NCI-H2227 treated with DMSO at 0.1 percent for 48 hours (cell line): ENCODE results near the gene AP4B1.

Experiments
- DNase-seq: peaks from one replicate; lab custom pipeline; 2025; lab: John Stamatoyannopoulos, UW

The AP4B1 gene

DNA sequence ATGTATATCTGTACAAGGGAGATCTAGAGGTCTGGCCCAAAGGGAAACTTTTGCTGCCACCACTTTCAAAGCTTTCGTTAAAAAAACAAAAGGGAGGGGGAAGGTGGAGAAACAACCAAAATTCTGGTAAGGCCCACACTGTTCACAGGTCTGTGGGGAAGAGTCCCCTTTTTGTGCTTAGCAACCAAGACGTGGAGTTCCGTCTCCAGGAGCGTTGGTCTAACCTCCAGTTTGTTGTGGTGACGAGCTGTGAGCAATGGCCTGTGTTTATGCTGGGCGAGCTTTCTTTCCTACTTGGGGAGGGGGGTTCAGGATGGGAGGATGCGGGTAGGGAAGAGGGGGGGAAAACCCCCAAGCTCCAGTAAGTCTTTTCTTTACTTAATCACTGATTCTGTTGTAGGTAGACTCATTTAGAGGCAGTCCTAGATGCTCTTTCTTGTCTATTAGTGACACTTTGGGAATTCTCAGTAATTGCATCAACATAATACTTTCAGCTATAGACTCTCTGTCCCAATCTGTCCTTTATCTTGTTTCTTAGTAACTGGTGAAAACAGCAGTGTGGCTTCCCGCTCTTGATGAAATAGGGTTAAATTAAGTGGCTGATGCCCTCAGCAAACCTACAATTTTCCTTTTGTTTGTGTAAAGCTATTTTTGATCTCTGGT is 26.0 kb upstream of the AP4B1 start:
- peak; percentile 84 for DNase-seq

DNA sequence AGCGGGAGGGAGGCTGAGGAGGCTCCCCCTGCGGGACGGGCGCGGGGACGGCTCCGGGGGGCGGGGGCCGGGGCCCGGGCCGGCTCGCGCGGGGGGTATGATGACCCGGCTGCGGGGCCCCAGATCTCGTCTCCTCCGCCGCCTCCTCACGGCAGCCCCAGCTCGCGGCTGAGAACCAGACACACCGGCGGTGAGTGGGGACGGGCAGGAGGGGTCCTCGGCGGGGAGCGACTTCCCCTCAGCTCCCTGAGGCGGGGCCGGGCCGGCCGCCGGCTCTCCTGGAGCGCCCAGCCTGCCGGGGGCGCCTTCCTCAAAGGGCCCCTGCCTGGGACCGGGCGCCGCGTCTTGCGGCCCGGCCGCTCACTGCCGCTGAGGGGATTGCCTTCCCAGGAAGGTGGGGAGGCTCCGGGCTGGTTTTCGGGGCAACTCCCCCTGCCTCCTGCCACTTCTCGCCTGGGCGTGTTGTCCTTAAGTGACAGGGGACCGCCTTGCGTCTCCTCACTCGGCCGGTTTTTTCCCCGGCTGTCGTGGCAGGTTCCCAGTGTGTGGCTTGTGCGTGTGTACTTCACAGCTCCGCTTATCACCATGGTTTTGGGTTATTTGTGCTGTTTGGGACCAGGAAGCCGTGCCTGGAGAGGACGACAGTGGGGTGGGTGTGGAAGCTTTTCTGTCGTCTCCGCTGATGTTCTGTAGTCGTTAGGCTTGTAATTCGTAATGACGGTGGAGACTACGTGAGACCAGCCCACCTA is 25.3 kb upstream of the AP4B1 start:
- no peak for DNase-seq

DNA sequence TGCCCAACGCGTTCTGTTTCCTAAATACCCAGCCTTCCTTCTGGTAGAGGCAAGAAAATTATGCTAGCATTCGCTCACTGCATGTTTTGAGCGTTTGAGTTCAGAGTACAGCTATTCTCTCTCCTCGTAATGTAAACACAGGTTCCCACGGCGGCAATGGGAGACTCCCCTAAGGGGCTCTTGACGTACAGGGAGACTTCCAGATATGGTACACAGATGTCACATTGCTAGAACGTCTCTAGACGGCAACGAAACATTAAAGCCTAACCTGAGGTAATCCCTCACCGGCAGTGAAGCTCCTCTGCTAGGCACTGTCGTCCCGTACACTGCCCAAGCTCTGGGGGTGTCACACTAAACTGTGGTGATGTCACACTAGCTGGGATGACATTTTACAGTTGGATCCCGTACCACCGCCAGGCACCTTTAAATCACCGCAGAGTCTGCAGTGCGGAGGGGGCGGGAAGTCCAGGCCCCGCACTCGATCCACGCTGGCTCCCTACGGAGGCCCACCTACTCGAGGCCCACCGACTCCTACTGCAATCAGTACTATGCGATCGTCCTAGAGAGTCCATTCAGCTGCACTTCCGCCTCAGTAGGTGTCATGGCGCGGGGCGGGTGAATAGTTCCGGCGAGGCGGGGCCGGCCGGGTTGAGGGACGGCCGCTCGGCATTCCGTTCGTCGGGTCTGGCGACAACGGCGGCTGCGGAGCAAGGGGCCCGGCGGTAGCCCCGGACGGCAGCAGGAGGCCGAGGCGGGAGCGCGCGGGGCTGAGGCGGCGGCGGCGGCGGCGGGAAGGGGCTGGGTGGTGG is 24.5 kb upstream of the AP4B1 start, which contains the start of gene HIPK1:
HIPK1 (plus strand) TSS at position 384 of the 809 bp plus-strand sequence.
- DNase-seq: peak; percentile 93

DNA sequence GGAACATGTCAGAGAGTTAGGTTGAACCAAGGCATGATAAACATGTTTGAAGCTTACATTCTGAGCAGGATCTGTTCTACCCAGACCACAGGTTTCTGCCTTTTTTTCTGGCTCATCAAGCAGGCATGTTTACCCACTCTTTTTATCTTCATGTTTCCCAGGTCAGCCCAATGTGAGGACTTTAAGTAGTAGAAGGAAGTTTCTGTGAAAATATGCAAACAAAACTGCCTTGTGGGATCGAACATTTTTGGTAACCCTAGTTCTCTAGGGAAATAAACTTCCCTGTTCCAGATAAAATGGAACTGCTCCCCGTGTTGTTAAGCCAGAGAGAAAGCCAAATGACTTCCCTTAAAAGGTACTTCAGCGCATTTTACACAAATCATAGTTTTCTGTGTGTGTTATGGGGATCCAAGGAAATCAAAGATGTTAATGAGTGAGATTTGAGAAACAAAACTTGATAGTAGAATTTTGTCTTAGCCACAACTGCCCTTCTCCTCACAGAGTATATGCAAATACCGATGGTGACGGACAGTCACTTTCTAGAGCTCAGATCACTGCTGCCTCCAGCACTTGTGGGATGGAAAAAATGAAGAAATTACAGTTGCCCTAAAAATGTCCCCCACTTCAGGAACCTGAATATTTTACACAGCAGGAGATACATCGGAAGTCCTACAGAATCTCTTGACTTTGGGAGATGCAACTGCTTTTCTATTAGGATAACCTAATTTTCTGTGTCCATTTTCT is 23.8 kb upstream of the AP4B1 start:
- DNase-seq: no peak

DNA sequence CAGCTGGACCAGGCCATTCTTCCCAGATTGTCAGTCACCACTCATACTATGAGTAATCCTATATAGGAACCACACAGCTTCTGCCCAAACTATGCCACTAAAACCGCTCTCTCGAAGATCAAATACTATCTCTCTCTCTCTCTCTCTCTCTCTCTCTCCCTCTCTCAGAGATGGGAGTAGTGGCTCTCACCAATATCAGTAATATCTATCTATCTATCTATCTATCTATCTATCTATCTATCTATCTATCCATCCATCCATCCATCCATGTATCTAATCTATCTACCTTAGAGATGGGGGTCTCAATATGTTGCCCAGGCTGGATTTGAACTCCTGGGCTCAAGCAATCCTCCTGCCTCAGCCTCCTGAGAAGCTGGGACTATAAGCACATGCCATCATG is 19.9 kb upstream of the AP4B1 start:
- no peak for DNase-seq

DNA sequence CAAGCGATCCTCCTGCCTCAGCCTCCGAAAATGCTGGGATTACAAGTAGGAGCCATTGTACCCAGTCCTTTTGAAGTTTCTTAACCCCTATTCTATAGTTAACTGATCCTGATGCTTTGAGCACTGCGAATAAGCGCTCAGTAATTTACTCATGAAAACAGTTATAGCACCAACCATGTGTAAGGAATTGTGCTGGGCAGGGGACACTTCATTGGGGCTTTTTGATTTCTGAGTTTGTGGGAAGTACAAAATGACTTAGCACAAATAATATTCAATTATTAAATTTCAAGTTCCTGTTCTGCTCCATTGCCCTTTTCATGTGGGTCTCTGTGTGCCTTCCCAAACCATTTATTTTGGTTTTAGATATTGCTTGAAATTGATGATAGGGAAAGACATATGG is 18.4 kb upstream of the AP4B1 start:
- no peak for DNase-seq

DNA sequence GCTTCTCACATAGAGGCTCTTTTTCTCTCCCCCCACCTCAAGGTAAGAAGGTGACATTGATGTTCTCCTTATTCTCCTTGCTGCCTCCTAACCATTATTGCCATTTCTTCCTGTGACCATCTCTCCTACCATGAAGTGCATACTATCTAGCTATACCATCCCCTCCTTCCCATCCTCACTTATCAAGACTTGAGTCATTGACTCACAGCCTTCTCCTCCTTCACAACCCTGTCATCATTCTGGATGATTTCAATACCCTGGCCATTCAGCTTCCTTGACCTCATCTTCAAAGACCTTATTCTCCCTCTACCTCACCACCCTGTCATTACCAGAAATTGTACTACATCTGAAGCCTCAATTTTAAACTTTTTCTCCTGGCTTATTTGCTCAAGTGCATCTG is 13.6 kb upstream of the AP4B1 start:
- DNase-seq: peak; percentile 55

DNA sequence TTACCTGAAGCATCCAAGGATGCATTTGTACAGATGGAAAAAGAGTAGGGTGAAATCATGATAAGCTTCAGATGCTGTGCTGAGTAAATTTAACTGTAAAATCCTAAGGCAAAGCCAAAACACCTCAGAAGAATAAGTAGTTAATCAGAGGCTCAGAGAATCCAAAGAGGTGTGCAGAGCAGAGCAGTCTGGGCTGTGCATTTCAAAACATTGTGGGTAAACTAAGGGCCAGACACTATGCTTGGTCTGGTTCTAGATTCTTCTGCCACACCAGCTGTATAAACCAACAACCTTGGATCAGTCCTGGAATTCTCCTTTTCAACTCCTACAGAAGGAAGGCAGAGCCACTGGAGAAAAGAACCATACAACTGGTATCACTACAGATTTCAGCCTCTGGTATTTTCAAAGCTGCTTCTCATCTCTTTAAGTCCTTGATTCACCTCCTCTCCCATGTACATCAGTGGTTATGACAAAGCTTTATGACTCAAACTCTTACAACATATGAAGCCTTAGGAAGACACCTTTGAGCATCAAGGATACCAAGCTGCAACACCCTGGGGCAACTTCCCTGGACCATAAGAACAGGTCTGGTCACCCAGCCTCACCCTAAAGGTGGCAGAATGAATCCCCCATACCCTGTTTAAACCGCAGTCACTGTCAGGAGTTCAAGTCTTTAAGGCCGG is 12.9 kb upstream of the AP4B1 start:
- DNase-seq: no peak

DNA sequence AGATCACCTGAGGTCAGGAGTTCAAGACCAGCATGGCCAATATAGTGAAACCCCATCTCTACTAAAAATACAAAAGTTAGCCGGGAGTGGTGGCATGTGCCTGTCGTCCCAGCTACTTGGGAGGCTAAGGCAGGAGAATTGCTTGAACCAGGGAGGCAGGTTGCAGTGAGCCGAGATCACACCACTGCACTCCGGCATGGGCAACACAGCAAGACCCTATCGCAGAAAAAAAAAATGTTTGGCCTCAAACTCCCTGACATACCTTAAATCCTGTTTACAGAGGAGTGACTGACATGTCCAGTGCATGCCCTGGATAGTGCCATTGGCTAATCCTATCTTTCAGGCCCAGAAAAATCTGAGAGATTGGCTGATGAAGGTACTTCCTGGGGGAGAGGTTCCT is 12.4 kb upstream of the AP4B1 start:
- DNase-seq: no peak

DNA sequence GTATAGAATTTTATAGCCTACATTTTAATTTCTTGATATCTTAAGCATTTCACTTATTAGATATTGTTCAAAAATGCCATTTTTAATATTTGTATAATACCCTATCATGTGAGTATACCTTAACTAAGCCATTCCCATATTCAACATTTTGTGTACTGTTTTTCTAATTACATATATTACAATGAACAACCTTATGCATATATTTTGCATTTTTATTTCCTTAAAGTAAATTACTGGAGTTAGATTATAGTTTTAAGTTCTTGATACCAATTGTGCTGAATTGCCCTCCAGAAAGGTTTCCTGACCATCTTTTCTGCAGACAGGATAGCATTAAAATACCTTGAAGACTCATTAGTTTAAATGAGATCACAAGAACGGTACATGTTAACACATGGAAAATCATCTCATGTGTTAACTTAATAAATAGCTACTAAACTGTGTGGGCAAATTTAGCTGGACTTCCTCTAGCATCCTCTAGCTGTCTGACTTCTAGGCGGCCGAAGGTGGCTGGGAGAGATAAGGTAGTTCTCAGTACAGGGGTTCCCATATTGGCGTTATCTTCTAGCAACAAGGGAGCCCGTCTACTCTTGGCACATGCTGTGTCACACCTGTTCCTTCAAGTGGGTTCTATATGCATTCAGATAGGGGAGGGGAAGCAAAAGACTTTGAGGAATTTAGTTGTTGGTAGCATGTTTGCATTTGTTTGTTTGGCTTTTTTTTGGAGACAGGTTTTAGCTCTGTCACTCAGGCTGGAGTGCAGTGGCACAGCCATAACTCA is 9.5 kb upstream of the AP4B1 start:
- no peak for DNase-seq

DNA sequence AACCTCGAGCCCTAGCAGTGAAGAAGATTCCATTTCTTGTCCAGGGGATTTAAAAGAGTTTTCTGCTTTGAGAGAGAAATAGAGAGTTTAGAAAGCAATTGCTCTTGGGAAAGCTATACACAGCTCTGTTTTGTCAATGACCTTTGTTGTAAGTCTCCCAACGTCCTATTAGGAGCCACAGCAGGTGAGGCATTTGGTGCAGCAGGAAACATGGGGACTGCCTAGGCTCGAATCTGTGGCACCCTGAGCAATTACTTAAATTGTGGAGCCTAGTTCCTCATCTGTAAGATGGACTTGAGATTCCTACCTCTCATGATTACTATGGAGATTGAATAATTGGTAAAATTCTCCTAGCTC is 8.7 kb upstream of the AP4B1 start:
- no peak for DNase-seq

DNA sequence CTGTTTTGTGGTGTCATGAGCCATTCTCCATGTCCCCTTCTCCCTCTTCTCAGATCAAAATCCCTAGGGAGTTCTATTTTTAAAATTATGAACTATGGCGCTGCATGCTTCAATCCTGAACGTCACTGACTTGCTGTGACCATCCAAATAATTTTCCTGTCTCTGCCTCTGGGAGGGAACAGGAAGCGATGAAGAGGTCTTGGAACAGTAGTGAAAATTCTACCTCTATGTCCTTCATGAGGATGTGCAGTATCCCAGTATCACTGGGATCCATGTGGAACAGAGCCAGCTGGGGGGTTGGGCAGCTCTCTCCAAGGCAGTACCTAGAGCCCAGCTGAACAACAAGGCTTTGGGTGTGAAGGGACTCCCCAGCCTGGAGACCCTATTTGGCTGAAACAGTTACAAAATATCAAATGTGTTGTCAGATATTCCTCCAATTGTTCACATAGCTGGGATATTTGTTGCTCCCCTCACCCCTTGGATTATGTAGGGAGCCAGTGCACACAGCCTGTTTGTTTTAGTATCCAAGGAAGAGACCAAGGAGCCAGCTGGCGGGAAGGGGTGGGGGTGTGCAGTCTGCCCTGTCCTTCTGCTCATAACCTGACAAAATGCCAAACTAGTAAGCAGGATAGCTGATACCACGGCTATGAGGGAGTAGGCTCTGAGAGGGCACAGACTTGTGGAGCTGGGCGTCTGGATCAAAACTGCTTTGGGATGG is 8.2 kb upstream of the AP4B1 start:
- DNase-seq: no peak

DNA sequence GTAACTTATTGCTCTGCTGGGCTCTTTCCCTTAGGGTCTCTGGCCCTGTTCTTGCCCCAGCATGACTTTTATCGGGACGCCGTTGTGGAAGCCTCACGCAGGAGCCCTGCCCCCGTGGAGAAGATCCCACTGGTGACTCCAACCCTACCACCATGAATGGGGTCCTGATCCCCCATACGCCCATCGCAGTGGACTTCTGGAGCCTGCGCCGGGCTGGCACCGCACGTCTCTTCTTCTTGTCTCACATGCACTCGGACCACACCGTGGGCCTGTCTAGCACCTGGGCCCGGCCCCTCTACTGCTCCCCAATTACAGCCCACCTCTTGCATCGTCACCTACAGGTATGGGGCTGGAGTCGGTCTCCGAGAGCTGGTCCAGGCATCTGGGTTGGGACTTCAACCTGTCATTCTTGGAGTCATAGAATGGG is 849 bp upstream of the AP4B1 start:
- no peak for DNase-seq

DNA sequence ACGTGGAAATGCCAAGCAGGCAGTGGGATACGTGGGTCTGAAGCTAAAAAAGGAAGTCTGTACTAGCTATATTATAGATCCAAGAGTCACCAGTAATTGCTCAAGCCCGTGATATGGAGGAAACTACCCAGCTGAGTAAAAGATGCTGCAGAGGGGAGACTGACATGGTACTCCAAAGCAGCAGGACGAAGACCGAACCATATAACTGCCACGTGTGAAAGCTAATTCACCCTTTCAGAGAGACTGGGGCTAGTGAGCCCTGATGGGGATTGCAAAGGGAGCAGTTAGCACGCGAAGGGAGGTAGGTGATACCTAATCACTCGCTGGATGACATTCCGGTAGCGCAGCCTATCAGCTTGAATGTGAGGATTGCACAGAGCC is 316 bp downstream of the AP4B1 start:
- peak; percentile 65 for DNase-seq

DNA sequence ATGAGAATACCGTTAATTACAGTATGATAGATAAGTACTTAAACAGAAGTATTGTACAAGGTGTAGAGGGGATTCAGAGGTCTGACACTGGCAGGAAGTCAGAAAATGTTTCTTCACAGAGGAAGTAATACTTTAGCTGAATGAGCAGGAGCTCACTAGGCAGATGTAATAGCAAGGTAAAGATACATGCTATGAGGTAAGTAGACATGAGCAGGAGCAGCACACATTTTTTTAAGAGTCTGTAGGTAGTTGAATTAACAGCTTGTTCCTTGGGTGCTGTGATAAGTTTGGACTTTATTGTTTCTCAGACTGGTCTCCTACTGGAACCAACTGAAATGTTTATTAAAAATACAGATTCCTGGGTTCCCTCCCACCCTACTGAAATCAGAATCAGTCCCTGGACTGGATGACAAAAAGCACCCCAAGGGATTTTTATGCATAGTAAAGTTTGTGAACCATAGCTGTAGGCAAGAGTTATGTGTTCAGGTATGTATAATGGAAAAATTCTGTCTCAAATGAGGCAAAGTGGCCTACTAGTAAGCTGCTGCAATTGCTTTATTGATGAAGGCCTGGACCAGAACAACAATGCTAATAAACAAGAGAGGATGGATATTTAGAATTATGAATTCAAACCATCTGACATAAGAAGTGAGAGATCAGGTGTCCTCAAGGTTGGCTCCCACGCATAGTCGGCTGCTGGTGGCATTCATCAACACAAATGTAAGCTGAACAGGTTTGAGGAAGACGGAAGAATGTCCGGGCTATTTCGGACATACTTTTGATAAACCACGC is 902 bp downstream of the AP4B1 start:
- DNase-seq: no peak

DNA sequence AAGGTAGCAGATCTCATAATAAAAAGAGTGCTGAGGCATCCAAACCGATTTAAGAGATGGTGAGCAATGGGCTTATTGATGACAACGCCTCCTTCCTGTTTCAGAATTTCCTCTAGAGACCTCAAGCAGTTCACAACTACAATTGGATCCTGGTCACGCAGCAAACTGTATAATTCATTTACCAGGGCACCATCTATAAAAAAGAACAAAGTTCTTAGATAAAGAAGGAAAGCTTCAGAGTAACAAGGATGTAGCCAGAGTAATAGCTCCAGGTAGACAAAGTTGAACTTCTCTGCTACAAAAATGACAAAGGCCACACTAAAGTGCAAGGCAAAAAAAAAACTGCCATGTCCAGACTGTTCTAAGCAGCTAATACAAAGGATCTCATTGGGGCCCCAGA is 3.4 kb downstream of the AP4B1 start:
- DNase-seq: no peak

DNA sequence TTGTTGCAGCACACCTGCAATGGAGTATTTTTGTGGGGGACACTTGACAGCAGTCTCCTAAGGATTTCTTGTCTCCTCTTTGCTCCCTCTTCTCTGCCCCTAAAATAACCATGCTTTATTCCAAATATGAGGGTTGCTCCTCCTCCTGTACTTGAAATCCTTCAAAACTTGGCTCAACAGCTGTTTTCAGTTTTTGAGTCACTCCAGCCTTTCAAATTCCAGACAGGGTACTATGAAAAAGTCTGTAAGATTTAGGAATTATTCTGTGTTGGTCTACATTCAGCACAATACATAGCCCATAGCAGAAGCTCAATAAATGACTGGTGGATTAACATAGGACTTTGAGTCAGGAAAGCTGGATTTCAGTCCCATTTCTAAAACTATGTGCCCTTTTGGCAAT is 5.5 kb downstream of the AP4B1 start:
- no peak for DNase-seq

DNA sequence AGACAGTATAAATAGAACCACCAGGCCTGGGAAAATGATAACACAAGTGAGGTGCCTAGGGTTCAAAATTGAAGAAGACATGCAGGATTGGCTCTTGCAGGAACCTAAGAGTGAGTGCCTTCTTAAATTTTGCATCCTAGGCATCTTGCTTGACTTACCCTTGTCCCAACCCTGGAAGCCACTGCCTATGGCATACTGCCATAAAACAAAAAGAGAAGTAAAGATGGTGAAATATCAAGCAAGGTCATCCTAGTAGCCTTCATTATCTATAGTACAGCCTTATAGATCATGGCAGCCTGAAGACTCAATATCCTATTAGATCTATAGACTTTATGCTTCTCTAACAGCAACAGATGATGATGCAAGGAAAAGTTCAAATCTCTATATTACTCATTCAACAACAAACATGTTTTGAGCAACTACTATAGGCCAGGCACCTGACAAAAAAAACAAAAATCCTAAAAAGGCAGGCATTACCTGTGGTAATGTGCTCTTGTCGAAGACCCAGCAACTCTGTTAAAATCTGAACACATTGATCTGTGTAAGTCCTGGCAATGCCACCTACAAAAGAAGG is 6.3 kb downstream of the AP4B1 start:
- DNase-seq: no peak

DNA sequence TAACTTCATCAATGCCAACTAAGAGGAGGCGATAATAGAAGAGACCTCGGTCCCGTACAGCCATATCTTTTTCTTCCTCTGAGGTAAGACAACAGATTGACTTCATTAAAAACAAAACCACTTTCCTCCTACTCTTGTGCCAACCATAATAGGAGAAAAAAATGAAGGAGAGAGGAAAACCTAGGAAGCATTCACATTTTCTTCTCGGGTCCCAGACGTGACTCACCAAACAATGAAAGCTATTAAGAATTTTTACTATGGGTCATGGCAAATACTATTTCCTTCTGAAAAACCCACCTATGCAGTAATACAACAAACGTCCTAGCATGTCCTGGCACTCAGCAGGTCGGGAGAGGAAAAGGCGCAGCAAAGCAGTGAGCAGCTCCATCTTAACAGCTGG is 8.6 kb downstream of the AP4B1 start:
- DNase-seq: no peak
